HPDE6-E6E7 (cell line): ENCODE data around the gene ARF6.
"Not testable (repeated sequence)": the region's sequence is repeated elsewhere in the genome, so short reads cannot be mapped to it uniquely, and the experiment has no call there.

Experiments
- DNase-seq: peaks from one replicate; pipeline ENCODE4 v3.0.0; 2011; ENCODE audit warnings: missing footprints; ENCODE audit errors: extremely low spot score

ARF6 gene

DNA sequence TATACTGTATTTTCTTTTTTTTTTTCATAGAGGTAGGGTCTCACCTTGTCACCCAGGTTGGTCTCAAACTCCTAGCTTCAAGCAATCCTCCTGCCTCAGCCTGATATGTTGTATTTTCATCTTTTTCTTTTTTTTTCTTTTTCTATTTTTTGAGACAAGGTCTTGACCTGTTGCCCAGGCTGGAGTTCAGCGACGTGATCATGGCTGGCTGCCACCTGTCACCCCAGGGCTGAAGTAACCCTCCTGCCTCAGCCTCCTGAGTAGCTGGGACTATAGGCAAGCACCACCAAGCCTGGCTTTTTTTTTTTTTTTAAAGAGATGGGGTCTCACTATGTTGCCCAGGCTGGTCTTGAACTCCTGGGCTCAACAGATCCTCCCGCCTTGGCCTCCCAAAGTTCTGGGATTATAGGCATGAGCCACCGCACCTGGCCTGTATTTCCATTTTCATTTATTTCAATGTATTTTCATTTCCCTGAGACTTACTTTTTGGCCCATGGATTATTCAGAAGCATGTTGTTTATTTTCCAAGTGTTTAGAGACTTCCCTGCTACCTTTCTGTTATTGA, 16.2 kb upstream of the ARF6 start:
- no peak for DNase-seq

- no peak for DNase-seq
Measured at GRCh38 chr14:49879646-49880204, 13.2 kb upstream of the ARF6 start.

DNA sequence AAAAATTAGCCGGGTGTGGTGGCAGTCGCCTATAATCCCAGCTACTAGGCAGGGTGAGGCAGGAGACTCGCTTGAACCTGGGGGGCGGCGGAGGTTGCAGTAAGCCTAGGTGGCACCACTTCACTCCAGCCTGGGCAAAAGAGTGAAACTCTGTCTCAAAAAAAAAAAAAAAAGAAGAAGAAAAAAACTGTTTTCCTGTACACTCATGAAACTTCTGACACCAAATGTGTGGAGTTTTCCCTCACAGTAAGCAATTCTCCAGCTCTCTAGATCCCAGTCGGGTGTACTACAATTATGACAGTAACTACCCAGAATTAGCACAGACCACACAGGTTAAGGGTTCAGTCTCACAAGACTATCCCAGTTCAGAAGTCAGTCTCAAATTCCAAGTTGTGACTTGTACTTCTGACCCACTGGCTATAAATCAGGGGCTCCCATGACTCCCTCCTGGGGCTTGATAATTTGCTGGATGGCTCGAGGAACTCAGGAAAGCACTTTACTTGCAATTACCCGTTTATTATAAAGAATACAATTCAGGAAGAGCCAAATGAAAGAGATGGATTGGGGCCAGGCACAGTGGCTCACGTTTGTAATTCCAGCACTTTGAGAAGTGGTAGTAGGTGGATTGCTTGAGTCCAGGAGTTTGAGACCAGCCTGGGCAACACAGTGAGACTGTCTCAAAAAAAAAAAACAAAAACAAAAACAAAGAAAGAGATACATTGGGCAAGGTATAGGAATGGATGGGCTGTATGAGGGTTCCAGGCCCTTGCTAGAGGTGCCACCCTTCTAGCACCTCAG, 12.4 kb upstream of the ARF6 start:
- no peak for DNase-seq

GRCh38 chr14:49881350-49882001, 11.4 kb upstream of the ARF6 start:
- no peak for DNase-seq

GRCh38 chr14:49882826-49883694, 9.8 kb upstream of the ARF6 start:
- no peak for DNase-seq

GRCh38 chr14:49886523-49886922, 6.4 kb upstream of the ARF6 start:
- no peak for DNase-seq

GRCh38 chr14:49888293-49888692, 4.6 kb upstream of the ARF6 start:
- DNase-seq = no peak

DNA sequence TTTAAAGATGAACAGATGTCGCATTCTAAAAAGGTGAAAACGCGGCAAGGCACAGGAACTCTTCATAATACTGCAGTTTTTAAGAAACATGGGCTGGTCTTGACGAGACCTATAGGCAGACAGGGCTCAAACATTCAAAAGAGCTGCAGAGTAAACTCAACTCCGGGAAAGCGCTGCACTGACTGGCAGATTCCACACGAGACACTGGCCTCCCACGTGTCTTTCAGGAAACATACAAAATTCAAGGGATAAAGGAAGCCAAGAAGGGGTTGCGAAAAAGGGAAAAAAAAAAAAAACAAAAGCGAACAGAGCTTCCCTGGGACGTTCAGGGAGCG, 614 bp upstream of the ARF6 start:
- no peak for DNase-seq

GRCh38 chr14:49893309-49894213, 679 bp downstream of the ARF6 start:
- no peak for DNase-seq

DNA sequence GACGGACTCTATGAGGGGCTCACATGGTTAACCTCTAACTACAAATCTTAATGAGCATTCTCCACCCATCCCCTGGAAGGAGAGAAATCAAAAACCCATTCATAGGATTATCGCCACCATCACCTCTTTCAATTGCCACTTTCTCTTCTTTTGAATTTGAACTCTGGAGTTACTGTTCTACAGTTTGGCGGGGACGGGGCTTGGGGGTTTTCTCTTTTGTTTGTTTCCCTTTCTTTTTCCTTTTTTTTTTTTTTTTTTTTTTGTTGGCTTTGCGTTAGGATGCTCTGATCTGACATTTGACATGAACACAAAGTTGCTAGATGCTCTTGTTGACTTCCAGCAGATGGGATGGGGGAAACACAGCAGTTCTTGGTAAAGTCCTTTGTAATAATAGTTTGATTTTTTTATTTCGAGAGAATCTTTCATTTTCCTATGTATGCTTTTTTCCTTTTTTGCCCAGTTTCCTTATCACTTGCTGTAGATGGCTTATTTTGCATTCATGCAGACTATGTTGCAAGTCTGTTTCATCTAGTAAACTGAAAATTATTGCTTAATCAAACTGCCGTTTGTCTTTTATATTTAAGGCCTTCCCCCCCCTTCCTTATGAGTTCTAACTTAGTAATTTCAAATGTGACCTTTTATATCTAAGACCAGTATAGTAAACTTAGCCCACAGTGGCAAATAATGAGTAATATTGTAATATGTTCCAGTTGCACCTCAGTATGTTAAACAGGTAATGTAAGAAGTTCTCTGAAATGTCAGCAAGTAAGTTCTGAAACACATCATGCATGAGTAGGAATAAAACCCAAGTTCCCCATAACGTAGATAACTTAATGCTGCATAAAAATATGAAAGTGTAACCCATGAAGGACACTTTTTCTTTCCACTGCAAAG, 1.6 kb downstream of the ARF6 start:
- not testable (repeated sequence) for DNase-seq

GRCh38 chr14:49895480-49895879, 2.6 kb downstream of the ARF6 start:
- DNase-seq = no peak

DNA sequence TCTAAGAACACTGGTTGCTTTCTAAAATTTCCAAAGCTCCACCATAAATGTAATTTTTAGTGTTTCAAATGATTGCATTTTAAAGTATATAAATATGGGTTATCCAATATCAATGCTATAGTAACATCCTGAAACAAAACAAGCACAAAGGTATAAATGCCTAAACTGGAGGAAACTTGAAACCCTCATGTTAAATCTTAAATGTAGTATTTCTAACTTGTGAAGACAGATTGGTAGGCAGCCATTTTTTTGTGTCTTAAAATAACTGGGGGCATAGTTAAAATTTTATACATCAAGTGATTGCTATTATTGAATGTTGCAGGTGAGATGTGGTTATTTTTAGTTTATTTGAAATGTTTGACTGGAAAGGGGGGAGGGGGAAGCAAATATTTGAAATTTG, 3.4 kb downstream of the ARF6 start:
- DNase-seq = not testable (repeated sequence)

DNA sequence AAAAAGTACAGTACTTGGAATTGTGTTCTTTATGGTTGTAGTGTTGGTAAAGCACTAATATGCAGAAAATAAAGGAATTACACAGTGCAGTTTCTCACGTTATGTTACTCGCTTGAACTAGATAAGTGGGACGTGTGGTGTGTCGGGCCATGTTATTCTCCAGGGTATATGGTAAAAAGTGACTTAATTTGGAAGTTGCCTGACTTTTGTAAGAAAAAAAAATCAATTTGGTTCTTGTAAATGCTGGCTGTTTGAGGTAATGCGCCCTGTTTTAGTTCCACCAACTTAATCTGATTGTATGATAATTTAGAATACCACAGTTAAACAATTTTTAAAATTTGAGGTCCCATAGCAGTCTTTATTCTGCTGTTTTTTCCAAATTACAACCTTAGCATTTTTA, 4.1 kb downstream of the ARF6 start:
- no peak for DNase-seq

GRCh38 chr14:49897414-49897813, 4.5 kb downstream of the ARF6 start:
- DNase-seq = no peak

- DNase-seq = no peak
Measured at GRCh38 chr14:49897965-49898364, 5.1 kb downstream of the ARF6 start.

DNA sequence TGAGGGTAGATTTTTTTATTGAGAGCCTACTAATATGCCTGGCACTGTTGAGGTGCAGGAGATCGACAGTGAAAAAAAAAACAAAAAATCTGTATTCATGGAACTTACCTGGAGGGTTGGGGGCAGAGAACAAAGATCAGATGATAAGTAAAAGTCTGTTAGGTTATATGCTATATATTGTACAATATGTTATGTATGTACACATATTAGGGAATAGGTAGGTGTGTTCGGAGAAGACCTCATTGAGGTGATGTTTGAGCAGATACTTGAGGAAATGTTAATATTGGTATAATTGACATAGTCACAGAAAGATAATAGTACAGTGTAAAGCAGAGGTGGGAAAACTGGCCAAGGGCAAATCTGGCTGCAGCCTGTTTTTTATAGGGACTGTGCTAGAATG, 5.6 kb downstream of the ARF6 start:
- no peak for DNase-seq

DNA sequence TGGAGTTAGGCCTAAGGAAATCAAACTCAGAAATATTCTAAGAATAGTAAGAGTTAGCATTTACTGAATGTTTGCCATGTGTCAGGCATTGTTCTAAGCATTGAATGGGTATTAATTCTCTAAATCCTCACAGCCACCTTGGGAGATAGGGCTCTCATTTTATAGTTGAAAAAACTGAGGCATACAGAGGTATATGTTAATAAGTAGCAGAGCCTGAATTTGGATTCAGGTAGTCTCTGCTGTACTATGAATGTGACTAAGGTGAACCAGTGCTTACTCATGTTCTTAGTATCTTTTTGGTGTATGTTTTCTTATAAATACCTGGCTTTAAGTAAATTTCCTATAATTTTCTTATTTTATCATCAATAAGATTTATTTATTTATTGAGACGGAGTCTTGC, 8.1 kb downstream of the ARF6 start:
- no peak for DNase-seq

DNA sequence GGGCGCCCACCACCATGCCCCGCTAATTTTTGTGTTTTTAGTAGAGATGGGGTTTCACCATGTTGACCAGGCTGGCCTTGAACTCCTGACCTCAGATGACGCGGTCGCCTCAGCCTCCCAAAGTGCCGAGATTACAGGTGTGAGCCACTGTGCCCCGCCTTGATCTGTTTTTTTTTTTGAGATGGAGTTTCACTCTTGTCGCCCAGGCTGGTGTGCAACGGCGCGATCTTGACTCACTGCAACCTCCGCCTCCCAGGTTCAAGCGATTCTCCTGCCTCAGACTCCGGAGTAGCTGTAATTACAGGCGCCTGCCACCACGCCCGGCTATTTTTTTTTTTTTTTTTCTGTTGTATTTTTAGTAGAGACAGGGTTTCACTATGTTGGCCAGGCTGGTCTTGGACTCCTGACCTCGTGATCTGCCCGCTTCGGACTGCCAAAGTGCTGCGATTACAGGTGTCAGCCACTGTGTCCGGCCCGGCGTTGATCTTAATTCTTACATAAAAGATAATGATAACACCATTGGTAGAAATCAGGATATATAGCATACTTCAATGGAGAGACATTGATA, 9.9 kb downstream of the ARF6 start:
- not testable (repeated sequence) for DNase-seq

DNA sequence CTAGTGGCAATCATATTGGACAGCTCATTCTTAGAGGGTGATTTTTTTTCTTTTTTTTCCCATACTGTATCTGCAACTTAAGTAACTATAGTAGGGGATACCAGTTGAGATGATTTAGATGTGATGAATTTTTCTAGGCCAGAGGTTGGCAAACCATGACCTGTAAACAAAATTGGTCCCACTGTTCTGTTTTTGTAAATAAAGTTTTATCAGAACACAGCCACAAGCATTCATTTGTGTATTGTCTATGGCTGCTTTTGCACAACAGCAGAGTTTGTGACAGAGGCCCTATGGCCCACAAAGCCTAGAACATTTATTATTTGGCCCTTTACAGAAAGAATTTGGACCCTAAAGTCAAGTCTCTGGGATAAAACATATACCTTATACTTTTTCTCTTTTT, 11.4 kb downstream of the ARF6 start:
- DNase-seq = no peak

DNA sequence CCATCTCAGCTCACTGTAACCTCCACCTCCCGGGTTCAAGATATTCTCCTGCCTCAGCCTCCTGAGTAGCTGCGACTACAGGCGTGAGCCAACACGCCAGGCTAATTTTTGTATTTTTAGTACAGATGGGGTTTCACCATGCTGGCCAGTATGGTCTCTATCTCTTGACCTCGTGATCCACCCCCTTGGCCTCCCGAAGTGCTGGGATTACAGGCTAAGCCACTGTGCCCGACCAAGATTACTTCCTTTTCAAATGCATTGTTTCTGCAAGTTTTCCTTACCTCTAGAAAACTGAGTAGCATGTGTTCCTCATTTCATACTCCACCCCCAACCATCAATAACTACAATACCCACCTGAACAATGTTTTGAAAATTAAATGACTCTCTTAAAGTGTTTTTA, 13.1 kb downstream of the ARF6 start:
- DNase-seq = no peak
